ENCODE measurements around the gene ZNF605. TPM values are rescaled to one million over a fixed set of nuclear protein-coding genes. Genes with fewer than 3 reads are reported as not detected.
A peak's percentile ranks its signal among the peaks of the same experiment; 100 is the strongest.

ZNF605 gene
- total and polyA plus RNA-seq, 9 of the 15 experiments (the other 6 are each of a cell fraction or from before 2014, with no cell fraction given): 0.45 to 1.1 (median 0.68) TPM

GRCh38 chr12:132986001-132986884 is 30.1 kb upstream of the ZNF605 start, which contains the start of gene ZNF26 (continued):
- no peak for TF ChIP-seq HMBOX1 (IDR thresholded peaks at IDR 0.05)
- no peak for TF ChIP-seq HOXB6 (CRISPR knock-in tag; IDR thresholded peaks at IDR 0.05; ENCODE audit: borderline replicate concordance)
- TF ChIP-seq BHLHE40 (IDR thresholded peaks at IDR 0.05; ENCODE audit: low read length): peak; percentile 93
- no peak for TF ChIP-seq RBM34 (IDR thresholded peaks at IDR 0.05; ENCODE audit: borderline replicate concordance, insufficient read depth, low read length)
- no peak for TF ChIP-seq XRCC4 (IDR thresholded peaks at IDR 0.05; ENCODE audit: extremely low read depth, insufficient read depth, insufficient read length)
- no peak for TF ChIP-seq SMARCA4 (IDR thresholded peaks at IDR 0.05)
- TF ChIP-seq BCOR (IDR thresholded peaks at IDR 0.05): no peak
- no peak for TF ChIP-seq GATAD2A (IDR thresholded peaks at IDR 0.05)
- no peak for TF ChIP-seq CGGBP1 (CRISPR knock-in tag; IDR thresholded peaks at IDR 0.05)
- TF ChIP-seq ZKSCAN3 (CRISPR knock-in tag; IDR thresholded peaks at IDR 0.05): no peak
- no peak for TF ChIP-seq XRCC5 (IDR thresholded peaks at IDR 0.05; ENCODE audit: low read depth, low read length)
- TF ChIP-seq NCOA1 (IDR thresholded peaks at IDR 0.05; ENCODE audit: low read depth): no peak
- peak in 1 of 2 experiments; percentile 90; a peak in 2 of 4 replicates for TF ChIP-seq SIN3A (IDR thresholded peaks at IDR 0.05; ENCODE audit: borderline replicate concordance in 2 of 2, control insufficient read depth in 1 of 2, low read depth in 2 of 2, low read length in 2 of 2)
- TF ChIP-seq, protein P1, sequence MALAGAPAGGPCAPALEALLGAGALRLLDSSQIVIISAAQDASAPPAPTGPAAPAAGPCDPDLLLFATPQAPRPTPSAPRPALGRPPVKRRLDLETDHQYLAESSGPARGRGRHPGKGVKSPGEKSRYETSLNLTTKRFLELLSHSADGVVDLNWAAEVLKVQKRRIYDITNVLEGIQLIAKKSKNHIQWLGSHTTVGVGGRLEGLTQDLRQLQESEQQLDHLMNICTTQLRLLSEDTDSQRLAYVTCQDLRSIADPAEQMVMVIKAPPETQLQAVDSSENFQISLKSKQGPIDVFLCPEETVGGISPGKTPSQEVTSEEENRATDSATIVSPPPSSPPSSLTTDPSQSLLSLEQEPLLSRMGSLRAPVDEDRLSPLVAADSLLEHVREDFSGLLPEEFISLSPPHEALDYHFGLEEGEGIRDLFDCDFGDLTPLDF (CRISPR knock-in tag; IDR thresholded peaks at IDR 0.05): no peak
- TF ChIP-seq PKNOX1 (IDR thresholded peaks at IDR 0.05): no peak
- TF ChIP-seq, protein P2, sequence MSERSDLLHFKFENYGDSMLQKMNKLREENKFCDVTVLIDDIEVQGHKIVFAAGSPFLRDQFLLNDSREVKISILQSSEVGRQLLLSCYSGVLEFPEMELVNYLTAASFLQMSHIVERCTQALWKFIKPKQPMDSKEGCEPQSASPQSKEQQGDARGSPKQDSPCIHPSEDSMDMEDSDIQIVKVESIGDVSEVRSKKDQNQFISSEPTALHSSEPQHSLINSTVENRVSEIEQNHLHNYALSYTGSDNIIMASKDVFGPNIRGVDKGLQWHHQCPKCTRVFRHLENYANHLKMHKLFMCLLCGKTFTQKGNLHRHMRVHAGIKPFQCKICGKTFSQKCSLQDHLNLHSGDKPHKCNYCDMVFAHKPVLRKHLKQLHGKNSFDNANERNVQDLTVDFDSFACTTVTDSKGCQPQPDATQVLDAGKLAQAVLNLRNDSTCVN (CRISPR knock-in tag; IDR thresholded peaks at IDR 0.05): no peak
- TF ChIP-seq PHF20 (IDR thresholded peaks at IDR 0.05; ENCODE audit: partially characterized antibody): peak; percentile 96
- peak; percentile 81 for TF ChIP-seq ETV1 (tag; conservative IDR thresholded peaks at IDR 0.05; ENCODE audit: low read depth)
- TF ChIP-seq E2F3 (CRISPR knock-in tag; IDR thresholded peaks at IDR 0.05): no peak
- 0 out of 2 replicates have a peak, but pooled peaks have one; percentile 69 for TF ChIP-seq SRSF1 (IDR thresholded peaks at IDR 0.05; ENCODE audit: low read depth, low read length)
- TF ChIP-seq ELF1 (tag; IDR thresholded peaks at IDR 0.05): peak; percentile 94
- no peak for TF ChIP-seq ILF3 (IDR thresholded peaks at IDR 0.05; ENCODE audit: borderline replicate concordance)
- no peak for TF ChIP-seq ZNF507 (tag; conservative IDR thresholded peaks at IDR 0.05)
